Cortex of kidney (tissue), 1 donor: Measurements from ENCODE around the gene AUTS2.

Experiments used
- DNase-seq: peaks from one replicate; lab custom pipeline; 2025; lab: John Stamatoyannopoulos, UW

AUTS2 gene

GRCh38 chr7:69599955-69600709 lies 1.9 kb downstream of the AUTS2 start:
- no peak for DNase-seq

- no peak for DNase-seq
Observed at GRCh38 chr7:69600710-69601519, 2.6 kb downstream of the AUTS2 start.

DNA sequence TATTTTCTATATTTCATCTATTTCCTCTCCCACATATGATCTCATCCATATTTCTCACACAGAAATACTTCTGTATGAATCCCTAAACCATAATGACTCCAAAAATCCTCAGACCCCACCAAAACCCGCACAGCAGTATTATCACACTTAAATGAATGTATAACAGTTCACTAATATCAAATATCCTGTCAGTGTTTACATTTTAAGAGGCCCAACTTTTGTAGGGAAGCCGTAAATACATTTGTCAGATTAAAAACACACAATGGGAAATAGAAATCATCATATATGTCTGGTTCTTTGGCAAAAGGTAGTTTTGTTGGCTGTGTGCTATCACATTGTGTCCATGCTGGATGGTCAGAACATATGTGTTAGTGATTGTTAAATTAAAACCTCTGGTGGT lies 4.2 kb downstream of the AUTS2 start:
- no peak for DNase-seq

GRCh38 chr7:69603351-69603750 lies 5.1 kb downstream of the AUTS2 start:
- no peak for DNase-seq

DNA sequence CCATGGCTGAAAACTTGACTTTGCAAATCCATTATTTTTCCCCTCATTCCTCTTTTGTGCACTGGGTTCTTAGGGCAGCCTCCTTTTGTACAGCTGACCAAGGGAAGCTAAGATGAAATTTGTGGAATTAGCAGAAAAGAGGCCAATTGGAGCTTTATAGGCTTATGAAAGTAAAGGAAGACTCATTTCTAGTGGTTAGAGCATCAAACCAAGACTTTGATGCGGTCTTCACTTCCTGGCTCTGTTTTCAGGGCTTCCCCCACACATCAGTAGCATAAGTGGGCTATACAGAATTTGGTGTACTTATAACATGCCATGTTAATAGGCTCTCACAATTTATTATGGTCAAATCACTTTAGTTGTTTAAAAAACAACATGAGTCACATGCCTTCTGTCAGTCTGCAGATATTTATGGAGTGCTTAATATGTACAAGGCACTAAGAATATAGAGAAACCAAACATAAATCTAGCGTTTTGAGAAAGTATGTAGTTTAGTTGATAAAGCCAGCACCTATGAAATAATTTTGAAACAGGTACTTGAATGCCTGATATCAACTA lies 5.7 kb downstream of the AUTS2 start:
- DNase-seq: no peak

- no peak for DNase-seq
Observed at GRCh38 chr7:69605070-69605469, 6.8 kb downstream of the AUTS2 start.

- no peak for DNase-seq
Observed at GRCh38 chr7:69605546-69605945, 7.3 kb downstream of the AUTS2 start.

DNA sequence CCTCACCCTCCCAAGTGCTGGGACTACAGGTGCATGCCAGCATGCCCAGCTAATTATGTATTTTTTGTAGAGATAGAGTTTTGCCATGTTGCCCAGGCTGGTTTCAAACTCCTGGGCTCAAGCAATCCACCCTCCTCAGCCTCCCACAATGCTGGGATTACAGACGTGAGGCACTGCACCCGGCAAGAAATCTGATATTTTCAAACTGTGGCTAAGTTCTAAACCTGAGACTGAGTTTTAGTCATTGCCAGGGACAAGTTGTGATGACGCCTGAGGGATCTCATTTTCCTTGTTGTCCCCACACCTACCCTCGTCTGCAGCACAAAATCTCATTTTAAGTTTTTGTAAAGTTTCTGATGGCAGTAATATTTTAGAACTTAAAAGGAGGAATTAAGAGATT lies 9.8 kb downstream of the AUTS2 start:
- DNase-seq: no peak

- DNase-seq: no peak
Observed at GRCh38 chr7:69608878-69609277, 10.6 kb downstream of the AUTS2 start.

DNA sequence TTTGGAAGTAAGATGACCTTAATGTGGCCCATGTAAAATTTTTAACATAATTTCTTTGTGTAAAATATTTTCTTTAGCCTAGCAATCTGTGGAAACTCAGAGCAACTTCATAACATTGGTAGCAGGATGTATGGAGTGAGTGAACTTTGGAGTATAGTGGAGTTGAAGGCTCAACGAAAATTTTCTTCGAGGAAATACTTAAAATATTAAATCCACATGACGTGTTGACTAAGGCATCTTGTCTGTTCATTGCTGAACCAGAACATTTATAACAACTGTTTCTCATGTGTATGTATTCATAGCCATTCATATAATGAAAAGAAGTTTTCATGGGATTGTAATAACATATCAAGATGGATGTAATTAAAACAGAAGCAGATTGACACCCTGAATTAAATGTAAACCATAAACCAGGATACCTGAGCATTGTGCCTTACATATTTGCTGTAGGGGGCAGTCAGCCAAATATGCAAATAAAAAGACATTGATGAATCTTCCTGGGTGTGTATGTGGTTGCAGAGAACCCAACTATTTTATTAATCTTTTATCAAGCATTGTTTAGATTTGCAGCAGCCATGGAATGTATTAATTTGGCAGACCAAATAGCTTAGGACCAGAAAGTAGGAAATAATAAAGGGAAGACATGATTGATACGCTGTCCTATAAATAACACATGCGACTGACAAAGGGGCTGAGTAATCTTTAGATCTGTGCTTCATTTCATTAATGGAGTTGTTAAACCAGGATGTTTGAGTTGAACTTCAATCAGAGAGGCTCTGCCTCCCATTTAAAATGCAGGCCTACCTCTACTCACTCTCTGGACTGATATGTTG lies 11.5 kb downstream of the AUTS2 start:
- no peak for DNase-seq

DNA sequence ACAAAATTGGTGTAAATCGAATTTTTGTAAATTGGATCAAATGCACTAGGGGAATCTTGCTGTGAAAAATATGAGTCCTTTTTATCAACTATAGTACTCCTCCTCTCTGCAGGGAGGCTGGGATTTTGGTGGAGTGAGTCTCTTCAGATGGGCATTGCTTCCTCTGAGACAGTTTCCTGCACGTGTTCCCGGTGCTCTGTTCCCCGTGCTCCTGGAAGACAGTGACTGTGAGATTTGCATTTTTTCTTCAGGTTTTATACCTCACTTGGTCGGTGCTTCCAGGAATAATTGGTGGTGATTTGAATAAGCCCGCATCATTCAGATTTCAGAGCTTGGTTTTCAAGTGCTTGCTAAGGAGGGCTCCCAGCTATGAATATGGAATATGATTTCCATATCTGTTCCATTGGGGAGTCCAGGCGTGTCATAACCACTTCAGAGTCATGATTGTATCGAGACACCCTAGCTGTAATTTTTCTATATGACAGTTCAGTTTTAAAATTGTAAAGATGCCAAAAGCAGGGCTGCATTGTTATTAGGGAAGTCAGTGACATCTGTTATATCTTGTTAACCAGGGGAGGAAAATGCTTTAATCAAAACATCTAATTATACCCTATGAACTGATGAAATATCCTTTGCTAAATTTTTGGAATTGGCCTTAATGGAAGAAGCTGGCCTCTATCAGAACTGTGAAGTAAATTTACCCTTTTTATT lies 12.3 kb downstream of the AUTS2 start:
- DNase-seq: no peak

DNA sequence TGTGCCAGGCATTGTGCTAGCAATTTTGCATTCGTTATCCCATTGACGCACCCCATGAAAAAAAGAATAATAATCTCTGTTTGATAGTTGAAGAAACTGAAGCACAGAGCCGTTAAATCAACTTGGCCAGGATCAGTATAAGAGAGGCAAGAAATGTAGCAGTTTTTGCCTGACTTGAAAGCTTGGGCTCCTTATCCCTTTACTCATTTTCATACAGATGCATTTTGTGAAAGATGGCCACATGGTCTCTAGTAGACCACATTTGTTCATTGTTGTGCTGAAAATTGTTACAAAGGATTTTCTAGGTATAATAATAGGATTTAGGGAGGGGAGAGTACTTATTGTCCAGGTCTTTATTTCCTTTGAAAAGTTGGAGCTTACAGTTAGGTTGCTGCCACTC lies 14.7 kb downstream of the AUTS2 start:
- DNase-seq: no peak

- DNase-seq: no peak
Observed at GRCh38 chr7:69613846-69614245, 15.6 kb downstream of the AUTS2 start.

DNA sequence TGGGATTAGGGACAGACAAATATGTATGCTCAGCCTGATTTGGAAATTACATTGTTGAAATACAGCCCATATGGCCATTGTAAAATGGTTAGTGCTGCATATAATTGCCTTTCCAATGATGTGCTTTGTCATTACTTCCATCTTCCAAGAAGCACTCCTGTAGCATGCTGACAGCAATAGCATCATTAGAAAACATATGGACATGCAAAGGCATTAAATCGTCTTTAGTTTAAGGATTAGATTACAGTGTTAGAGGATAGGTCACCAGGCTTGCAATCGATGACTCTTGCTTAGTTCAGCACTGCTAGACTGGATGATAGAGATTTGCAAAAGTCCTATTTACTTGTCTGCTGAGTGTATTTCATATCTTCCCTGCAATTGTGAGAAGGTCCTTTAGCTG lies 17.4 kb downstream of the AUTS2 start:
- no peak for DNase-seq

- DNase-seq: no peak
Observed at GRCh38 chr7:69617364-69617763, 19.1 kb downstream of the AUTS2 start.

DNA sequence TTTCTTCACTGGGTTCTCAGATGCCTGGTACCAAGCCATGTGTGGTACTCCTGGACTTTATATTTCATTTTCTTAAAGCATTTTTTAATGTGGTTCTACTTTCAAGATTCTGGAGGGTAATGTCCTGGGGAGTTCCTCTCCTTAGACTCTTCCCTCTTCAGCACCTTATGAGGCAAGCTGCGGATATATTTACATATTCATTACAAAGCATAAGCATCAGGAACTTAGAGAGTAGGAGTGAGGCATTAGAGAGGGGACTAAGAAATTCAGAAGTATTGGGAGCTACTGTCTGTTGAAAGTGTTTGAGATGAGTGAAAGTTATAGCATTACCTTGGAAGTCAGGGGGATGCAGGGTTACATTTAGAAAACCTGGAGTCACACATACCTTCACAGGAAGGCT lies 20.8 kb downstream of the AUTS2 start:
- DNase-seq: no peak

GRCh38 chr7:69619635-69620034 lies 21.4 kb downstream of the AUTS2 start:
- no peak for DNase-seq

DNA sequence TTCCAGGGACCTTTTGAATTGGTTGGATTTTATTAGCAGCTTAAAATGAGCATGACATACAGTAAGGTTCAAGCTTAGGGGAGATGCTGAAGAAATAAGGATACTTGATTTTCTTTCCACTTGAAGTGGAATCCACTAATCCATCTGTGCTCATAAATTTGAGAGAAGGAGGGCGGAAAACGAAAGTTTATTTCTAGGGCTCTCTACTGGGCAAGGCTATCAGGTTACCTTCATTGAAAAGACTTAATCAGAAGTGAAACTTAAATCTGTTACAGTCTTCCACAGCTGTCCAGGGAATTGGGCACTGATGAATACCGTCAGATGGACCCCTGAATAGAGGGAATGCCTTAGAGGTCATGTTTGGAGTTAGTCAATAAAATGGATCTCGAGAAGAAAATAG lies 21.8 kb downstream of the AUTS2 start:
- no peak for DNase-seq

GRCh38 chr7:69620650-69621049 lies 22.4 kb downstream of the AUTS2 start:
- DNase-seq: no peak

GRCh38 chr7:69622014-69622835 lies 23.9 kb downstream of the AUTS2 start:
- DNase-seq: no peak

GRCh38 chr7:69622960-69623359 lies 24.7 kb downstream of the AUTS2 start:
- DNase-seq: no peak
